A549 (cell line): ENCODE results near the gene GAP43.

Experiments
- FOSL2 ChIP-seq, 2 experiments: fragments of 450-650 bp in 1 of 2; fragments of >200 bp in 1 of 2; sonication (Bioruptor Twin) in 1 of 2; formaldehyde crosslinking; IDR thresholded peaks; 2 replicates each; pipeline versions ENCODE4 v1.5.0 to v1.6.1; 2016 to 2020; ENCODE audit warnings: mild to moderate bottlenecking in 1 of 2, moderate library complexity in 1 of 2
- HDAC2 ChIP-seq: fragments of 200-600 bp; sonication (generic); IDR thresholded peaks from 2 replicates; pipeline ENCODE4 v1.6.1; 2016
- NFE2L2 ChIP-seq: fragments of 150-350 bp; conservative IDR thresholded peaks from 2 replicates; pipeline ENCODE4 v1.6.1; 2014; ENCODE audit warnings: low read length
- POLR2AphosphoS2 ChIP-seq: conservative IDR thresholded peaks from 2 replicates; pipeline ENCODE4 v1.6.1; 2012; ENCODE audit warnings: low read length, improper control_type of control experiment, inconsistent platforms
- USF2 ChIP-seq: fragments of 450-650 bp; IDR thresholded peaks from 2 replicates; pipeline ENCODE4 v1.6.1; 2014; ENCODE audit warnings: antibody characterized with exemption
- TF ChIP-seq, protein P1 (sequence below): fragments of >200 bp; sonication (Bioruptor Twin); formaldehyde crosslinking; IDR thresholded peaks from 3 replicates; pipeline ENCODE4 v1.5.1; 2016

DNA sequence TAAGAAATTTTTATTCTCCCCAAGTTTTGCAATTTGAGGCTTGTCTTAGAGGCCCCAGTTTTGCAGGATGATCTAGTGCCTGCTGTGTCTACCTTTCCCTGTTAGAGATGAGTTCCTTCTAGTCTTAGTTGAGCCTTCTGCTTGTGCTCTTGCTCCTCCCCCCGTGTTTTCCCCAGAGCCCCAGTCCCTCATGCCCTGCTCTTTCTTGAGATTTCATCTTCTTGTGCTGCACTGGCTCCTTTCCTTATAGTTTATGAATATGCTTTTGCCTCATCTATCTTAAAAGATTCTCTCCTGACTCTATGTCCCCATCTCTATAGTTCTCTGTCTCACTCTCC is 4.7 kb downstream of the GAP43 start:
- no peak for TF ChIP-seq HDAC2
- no peak for TF ChIP-seq POLR2AphosphoS2
- no peak for TF ChIP-seq NFE2L2
- no peak for TF ChIP-seq FOSL2 (IDR thresholded peaks at IDR 0.05)
- TF ChIP-seq FOSL2 (CRISPR knock-in tag; IDR thresholded peaks at IDR 0.05), result no peak
- TF ChIP-seq, protein P1, sequence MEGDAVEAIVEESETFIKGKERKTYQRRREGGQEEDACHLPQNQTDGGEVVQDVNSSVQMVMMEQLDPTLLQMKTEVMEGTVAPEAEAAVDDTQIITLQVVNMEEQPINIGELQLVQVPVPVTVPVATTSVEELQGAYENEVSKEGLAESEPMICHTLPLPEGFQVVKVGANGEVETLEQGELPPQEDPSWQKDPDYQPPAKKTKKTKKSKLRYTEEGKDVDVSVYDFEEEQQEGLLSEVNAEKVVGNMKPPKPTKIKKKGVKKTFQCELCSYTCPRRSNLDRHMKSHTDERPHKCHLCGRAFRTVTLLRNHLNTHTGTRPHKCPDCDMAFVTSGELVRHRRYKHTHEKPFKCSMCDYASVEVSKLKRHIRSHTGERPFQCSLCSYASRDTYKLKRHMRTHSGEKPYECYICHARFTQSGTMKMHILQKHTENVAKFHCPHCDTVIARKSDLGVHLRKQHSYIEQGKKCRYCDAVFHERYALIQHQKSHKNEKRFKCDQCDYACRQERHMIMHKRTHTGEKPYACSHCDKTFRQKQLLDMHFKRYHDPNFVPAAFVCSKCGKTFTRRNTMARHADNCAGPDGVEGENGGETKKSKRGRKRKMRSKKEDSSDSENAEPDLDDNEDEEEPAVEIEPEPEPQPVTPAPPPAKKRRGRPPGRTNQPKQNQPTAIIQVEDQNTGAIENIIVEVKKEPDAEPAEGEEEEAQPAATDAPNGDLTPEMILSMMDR, result no peak
- TF ChIP-seq USF2, result no peak
